GM12874 (cell line): ENCODE results near the gene NRGN.
A peak's percentile ranks its signal among the peaks of the same experiment; 100 is the strongest.

Experiments used
- TF ChIP-seq, protein P1 (sequence below): IDR thresholded peaks from 2 replicates; pipeline ENCODE4 v1.5.1; 2011; ENCODE audit warnings: low read depth, mild to moderate bottlenecking, control low read depth, low read length, moderate library complexity; ENCODE audit not compliant: insufficient read depth

Gene NRGN

DNA sequence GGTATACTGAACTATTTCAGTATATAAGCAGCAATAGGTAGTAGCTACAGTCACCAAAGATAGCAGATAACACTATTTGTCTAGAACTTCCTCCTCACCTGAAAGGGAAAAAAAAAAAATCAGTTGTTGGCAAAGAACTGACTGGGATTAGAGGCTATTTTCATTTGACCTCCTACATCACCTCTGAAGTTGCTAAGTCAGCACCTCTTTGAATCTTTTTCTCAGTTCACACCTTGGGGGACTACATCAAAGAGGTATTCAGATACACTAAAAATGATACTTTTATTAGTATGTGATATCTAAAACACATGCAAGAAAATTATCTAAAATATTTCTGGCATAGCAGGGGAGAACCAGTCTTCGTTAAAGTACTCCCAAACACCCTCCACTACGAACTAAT, 44.3 kb downstream of the NRGN start:
- TF ChIP-seq, protein P1, sequence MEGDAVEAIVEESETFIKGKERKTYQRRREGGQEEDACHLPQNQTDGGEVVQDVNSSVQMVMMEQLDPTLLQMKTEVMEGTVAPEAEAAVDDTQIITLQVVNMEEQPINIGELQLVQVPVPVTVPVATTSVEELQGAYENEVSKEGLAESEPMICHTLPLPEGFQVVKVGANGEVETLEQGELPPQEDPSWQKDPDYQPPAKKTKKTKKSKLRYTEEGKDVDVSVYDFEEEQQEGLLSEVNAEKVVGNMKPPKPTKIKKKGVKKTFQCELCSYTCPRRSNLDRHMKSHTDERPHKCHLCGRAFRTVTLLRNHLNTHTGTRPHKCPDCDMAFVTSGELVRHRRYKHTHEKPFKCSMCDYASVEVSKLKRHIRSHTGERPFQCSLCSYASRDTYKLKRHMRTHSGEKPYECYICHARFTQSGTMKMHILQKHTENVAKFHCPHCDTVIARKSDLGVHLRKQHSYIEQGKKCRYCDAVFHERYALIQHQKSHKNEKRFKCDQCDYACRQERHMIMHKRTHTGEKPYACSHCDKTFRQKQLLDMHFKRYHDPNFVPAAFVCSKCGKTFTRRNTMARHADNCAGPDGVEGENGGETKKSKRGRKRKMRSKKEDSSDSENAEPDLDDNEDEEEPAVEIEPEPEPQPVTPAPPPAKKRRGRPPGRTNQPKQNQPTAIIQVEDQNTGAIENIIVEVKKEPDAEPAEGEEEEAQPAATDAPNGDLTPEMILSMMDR: no peak

DNA sequence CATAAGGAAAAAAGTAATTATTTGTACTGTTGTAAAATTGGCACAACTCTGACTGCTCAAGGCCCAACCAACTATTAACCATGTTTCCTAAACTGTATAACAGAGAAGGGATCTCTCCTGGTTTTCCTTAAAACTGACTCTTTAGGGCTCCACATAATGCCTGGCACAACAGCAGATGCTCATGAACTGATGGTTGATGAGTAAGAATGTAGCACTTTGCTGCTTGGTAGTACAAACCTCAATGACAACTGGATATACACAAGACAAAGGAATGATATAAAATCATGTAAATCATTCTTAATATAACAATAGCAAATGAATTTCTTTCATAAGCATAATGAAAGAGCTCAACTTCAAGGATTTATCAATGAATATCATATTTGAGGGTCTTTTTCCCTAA, 48.8 kb downstream of the NRGN start:
- TF ChIP-seq, protein P1: no peak

DNA sequence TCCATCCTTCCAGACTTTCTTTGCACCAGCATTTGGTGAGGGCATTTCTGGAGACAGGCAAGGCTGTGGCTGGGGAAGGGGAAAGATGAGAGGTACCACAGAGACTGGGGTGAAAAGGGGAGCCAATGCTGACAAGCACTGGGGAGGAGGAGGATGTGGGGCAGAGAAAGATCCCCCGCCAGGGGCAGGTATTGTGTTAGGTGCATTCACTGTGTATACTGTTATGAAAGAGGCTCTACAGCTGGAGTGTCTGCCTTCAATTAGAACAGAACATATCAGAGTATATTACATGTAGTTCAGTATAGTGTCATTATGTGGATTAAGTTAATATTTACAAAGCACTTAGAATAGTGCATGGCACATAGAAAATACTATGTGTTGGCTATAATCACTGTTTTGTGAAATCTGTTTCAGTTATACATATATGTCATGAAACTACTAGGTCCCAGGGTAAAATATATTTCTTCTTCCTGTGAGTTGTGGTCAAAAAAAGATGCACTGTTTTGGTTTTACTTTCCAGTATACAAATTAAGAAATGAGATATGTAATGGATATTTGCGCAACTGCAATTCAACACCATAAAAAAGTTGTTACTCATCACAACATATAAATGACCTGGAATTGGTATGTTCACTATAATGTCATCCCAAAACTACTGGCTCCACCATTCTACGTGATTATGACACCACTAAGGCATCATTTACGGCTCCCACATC, 52.0 kb downstream of the NRGN start:
- TF ChIP-seq, protein P1: no peak

DNA sequence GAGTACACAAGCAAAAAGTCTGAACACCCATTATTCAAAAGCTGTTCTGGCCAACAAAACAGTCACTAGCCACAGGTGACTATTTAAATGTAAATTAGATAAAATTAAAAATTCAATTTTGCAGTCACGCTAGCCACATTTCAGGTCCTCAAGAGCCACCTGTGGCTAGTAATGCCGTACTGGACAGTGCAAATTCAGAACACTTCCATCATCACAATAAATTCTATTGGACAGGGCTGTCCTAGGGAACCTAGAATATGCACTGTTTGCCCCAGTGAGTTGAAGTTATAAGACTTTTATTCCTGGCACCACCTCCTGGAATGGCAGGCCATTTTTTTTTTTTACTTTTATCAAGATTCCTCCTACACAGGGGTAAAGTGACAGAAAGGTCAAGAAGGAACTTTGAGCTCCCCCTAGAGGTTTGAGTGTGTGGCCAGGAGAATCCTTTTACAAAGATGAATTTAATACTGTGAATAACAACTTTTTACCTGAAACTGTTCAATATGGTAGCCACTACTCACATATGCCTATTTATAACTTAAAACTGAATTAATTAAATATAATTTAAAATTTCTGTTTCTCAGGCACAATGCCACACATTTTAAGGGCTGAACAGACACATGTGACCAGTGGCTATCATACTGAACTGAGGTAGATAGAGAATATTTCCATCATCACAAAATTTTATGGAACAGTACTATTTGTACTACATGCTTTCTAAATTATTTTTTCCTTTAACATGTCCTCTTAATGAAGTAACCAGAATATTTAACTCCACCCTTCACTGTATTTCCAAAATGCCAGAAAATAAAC, 53.9 kb downstream of the NRGN start:
- TF ChIP-seq, protein P1: peak; percentile 65

DNA sequence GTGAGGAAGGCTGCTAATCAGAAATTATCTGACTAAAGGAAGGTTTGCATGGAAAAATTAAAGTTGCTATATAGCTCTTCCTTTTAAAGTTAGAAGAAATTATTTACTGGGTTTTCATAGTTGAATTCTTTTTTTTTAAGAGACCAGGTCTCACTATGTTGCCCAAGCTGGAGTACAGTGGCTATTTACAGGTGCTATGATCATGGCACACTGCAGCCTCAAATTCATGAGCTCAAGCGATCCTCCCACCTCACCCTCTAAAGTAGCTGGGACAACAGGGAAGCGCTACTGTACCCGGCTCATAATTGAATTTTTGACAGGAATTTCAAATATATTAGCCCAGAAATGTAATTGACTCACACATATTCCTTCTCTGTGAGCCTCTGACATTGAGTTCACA, 56.6 kb downstream of the NRGN start:
- TF ChIP-seq, protein P1: no peak
